ENCODE results near the gene HDAC11.

The HDAC11 gene

GRCh38 chr3:13541691-13542090 lies 61.6 kb downstream of the HDAC11 start:
- H3K4me3 ChIP-seq (ENCODE audit: low read length): no peak overlapping the region

GRCh38 chr3:13542142-13542541 lies 62.0 kb downstream of the HDAC11 start:
- no peak overlapping the region for H3K9ac ChIP-seq (ENCODE audit: low read length)
- no peaks in the 10 kb centered on the region for H3K27me3 ChIP-seq (ENCODE audit: control insufficient read depth, insufficient read depth, low read length)
- no peak overlapping the region for H3K27ac ChIP-seq (ENCODE audit: low read length)
- H3K36me3 ChIP-seq (ENCODE audit: control insufficient read depth, low read depth, low read length): no peaks in the 10 kb centered on the region
- no peaks in the 10 kb centered on the region for H3K4me1 ChIP-seq (ENCODE audit: control insufficient read depth, low read depth, low read length)
- no peaks in the 10 kb centered on the region for H3K9me3 ChIP-seq (ENCODE audit: control insufficient read depth, low read depth, low read length)
- no peak overlapping the region for H3K4me3 ChIP-seq (ENCODE audit: low read length)

More at GRCh38 chr3:13541691-13542090, 61.6 kb downstream of the HDAC11 start:
- Histone ChIP-seq H3K27ac (ENCODE audit: low read length) (no peak overlapping the region), H3K4me1 (ENCODE audit: control insufficient read depth, low read depth, low read length) (no peaks in the 10 kb centered on the region), H3K27me3 (ENCODE audit: control insufficient read depth, insufficient read depth, low read length) (no peaks in the 10 kb centered on the region), H3K36me3 (ENCODE audit: control insufficient read depth, low read depth, low read length) (no peaks in the 10 kb centered on the region), H3K9me3 (ENCODE audit: control insufficient read depth, low read depth, low read length) (no peaks in the 10 kb centered on the region), H3K9ac (ENCODE audit: low read length) (no peak overlapping the region)

- Histone ChIP-seq H3K4me1 (ENCODE audit: control insufficient read depth, low read depth, low read length) (no peaks in the 10 kb centered on the region), H3K4me3 (ENCODE audit: low read length) (no peak overlapping the region), H3K9me3 (ENCODE audit: control insufficient read depth, low read depth, low read length) (no peaks in the 10 kb centered on the region), H3K27ac (ENCODE audit: low read length) (no peak overlapping the region), H3K36me3 (ENCODE audit: control insufficient read depth, low read depth, low read length) (no peaks in the 10 kb centered on the region), H3K27me3 (ENCODE audit: control insufficient read depth, insufficient read depth, low read length) (peaks cover 2% of the 10 kb centered on the region), H3K9ac (ENCODE audit: low read length) (no peak overlapping the region)
Observed at GRCh38 chr3:13543253-13543652, 63.1 kb downstream of the HDAC11 start.

GRCh38 chr3:13544293-13544831 lies 64.3 kb downstream of the HDAC11 start:
- H3K4me3 ChIP-seq (ENCODE audit: low read length): no peak overlapping the region
- no peaks in the 10 kb centered on the region for H3K4me1 ChIP-seq (ENCODE audit: control insufficient read depth, low read depth, low read length)
- H3K9ac ChIP-seq (ENCODE audit: low read length): no peak overlapping the region
- H3K9me3 ChIP-seq (ENCODE audit: control insufficient read depth, low read depth, low read length): no peaks in the 10 kb centered on the region
- H3K36me3 ChIP-seq (ENCODE audit: control insufficient read depth, low read depth, low read length): no peaks in the 10 kb centered on the region
- no peak overlapping the region for H3K27ac ChIP-seq (ENCODE audit: low read length)
- H3K27me3 ChIP-seq (ENCODE audit: control insufficient read depth, insufficient read depth, low read length): peaks cover 10% of the 10 kb centered on the region

GRCh38 chr3:13544951-13545651 lies 65.0 kb downstream of the HDAC11 start:
- Histone ChIP-seq H3K9ac (ENCODE audit: low read length) (no peak overlapping the region), H3K9me3 (ENCODE audit: control insufficient read depth, low read depth, low read length) (no peaks in the 10 kb centered on the region), H3K27me3 (ENCODE audit: control insufficient read depth, insufficient read depth, low read length) (peaks cover 17% of the 10 kb centered on the region), H3K27ac (ENCODE audit: low read length) (no peak overlapping the region), H3K4me3 (ENCODE audit: low read length) (no peak overlapping the region), H3K4me1 (ENCODE audit: control insufficient read depth, low read depth, low read length) (no peaks in the 10 kb centered on the region), H3K36me3 (ENCODE audit: control insufficient read depth, low read depth, low read length) (no peaks in the 10 kb centered on the region)

DNA sequence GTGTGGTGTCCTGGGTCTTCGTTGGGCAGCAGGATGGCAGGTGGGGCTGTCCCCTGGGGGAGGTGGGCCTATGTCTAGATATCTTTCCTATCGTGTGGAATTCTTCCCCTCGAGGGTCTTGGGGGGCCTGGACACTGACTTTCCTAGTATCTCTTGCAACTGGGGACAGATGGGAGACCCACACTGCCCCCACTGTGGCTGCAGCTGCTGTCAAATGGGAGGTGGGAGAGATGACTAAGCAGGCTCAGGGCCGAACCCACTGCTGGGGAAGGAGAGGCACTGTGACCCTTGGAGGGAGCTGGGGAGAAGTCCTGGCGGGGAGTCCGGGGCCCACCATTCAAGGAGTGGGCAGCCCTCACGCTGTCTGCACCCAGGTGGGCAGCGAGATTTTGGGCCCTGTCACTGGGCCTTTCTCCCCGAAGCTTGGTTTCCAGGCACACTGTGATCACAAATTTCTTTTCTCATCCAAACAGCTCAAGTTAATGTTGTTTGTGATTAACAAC lies 65.9 kb downstream of the HDAC11 start:
- Histone ChIP-seq H3K27ac (ENCODE audit: low read length) (no peak overlapping the region), H3K4me1 (ENCODE audit: control insufficient read depth, low read depth, low read length) (no peaks in the 10 kb centered on the region), H3K4me3 (ENCODE audit: low read length) (no peak overlapping the region), H3K36me3 (ENCODE audit: control insufficient read depth, low read depth, low read length) (no peaks in the 10 kb centered on the region), H3K9ac (ENCODE audit: low read length) (no peak overlapping the region), H3K9me3 (ENCODE audit: control insufficient read depth, low read depth, low read length) (no peaks in the 10 kb centered on the region), H3K27me3 (ENCODE audit: control insufficient read depth, insufficient read depth, low read length) (peaks cover 20% of the 10 kb centered on the region)

GRCh38 chr3:13546667-13547171 lies 66.6 kb downstream of the HDAC11 start:
- H3K4me1 ChIP-seq (ENCODE audit: control insufficient read depth, low read depth, low read length): no peaks in the 10 kb centered on the region
- H3K9ac ChIP-seq (ENCODE audit: low read length): no peak overlapping the region
- no peaks in the 10 kb centered on the region for H3K36me3 ChIP-seq (ENCODE audit: control insufficient read depth, low read depth, low read length)
- peaks cover 20% of the 10 kb centered on the region for H3K27me3 ChIP-seq (ENCODE audit: control insufficient read depth, insufficient read depth, low read length)
- H3K27ac ChIP-seq (ENCODE audit: low read length): no peak overlapping the region
- H3K9me3 ChIP-seq (ENCODE audit: control insufficient read depth, low read depth, low read length): no peaks in the 10 kb centered on the region
- no peak overlapping the region for H3K4me3 ChIP-seq (ENCODE audit: low read length)

DNA sequence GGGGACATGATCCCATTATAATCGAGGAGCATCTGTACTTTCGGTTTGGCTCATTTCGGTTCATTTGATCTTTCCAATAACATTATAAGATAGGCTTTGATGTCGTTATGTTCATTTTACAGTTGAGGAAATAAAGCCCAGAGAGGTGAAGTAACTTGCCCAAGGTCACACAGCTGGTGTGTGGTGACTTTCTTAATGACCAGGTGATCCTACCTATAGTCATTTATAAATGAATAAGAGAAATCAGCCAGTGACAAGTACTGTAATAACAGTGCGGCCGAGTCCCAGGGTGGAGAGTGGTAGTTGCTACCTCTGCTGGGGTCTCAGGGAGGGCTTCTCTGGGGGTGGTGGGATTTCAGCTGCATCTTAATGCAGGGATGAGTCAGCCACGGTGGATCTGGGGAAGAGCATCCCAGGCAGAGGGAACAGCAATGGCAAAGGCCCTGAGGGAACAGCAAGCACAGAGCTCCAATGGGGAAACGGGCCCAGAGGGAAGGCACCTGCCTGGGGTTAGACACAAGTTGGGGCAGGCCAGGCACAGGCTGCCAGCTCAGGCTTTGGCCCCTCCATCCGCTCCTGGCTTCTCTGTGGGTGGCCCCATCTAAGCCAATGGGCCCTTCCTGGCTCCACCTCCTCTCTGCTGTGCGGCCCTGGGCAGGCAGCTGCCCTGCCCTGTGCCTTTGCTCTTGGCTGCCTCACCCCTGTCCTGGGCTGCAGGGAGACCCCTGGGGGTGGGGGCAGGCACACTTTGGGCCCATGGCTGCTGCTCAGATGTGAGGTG lies 67.7 kb downstream of the HDAC11 start:
- H3K9me3 ChIP-seq (ENCODE audit: control insufficient read depth, low read depth, low read length): no peaks in the 10 kb centered on the region
- no peaks in the 10 kb centered on the region for H3K36me3 ChIP-seq (ENCODE audit: control insufficient read depth, low read depth, low read length)
- no peaks in the 10 kb centered on the region for H3K4me1 ChIP-seq (ENCODE audit: control insufficient read depth, low read depth, low read length)
- H3K27me3 ChIP-seq (ENCODE audit: control insufficient read depth, insufficient read depth, low read length): peaks cover 20% of the 10 kb centered on the region
- H3K4me3 ChIP-seq (ENCODE audit: low read length): no peak overlapping the region
- no peak overlapping the region for H3K9ac ChIP-seq (ENCODE audit: low read length)
- H3K27ac ChIP-seq (ENCODE audit: low read length): no peak overlapping the region

DNA sequence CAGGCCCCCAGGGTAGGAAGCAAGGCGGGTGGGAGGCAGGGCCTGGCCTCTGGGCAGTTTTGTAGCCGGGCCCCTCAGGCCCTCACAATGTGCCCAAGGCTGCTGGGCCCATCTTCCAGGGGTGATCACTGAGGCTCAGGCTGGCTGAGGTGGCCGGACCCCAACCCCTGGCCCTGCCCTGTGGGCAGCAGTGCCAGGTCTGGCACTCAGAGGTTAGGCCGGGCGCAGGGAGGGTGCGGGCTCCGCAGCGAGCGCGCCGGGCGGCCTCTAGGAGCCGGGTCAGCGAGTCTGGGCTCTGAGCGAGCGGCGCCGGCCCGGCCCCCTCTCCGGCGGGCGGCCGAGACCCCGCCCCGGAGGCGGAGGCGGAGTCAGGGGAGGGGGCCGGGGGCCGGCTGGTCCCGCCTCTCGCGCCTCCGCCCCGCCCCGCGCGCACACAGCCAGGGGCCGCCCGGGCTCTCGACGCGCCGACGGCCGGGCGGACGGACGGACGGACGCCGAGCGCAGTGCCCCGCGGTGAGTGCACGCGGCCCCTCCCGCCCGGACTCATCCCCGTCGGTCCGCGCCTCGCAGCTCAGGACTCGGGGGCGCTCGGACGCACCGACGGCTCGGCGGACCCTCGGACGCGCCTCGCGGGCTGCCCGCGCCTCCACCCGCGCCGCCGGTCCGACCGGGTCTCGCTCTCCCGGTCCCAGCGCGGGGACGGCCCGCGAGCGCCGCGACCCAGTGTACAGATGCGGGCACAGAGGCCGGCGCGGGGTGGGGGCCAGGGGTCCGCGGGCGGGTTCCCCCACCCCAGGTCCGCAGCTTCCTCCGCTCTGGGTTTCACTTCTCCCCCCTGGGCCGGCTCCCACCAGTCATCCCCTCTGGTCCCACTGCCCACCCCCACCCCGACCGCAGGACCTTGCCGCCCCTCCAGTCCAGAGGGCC lies 68.9 kb downstream of the HDAC11 start, which contains the start of gene FBLN2:
FBLN2 (plus strand) TSS at position 430 of the 927 bp plus-strand sequence. CDS start 21,231 bp downstream, outside the sequence.
- Histone ChIP-seq H3K4me3 (ENCODE audit: low read length) (peak within 1 kb of the TSS; percentile 34), H3K9ac (ENCODE audit: low read length) (no peak within 1 kb of the TSS), H3K4me1 (ENCODE audit: control insufficient read depth, low read depth, low read length) (no peaks in the 10 kb centered on the region), H3K9me3 (ENCODE audit: control insufficient read depth, low read depth, low read length) (no peaks in the 10 kb centered on the region), H3K27ac (ENCODE audit: low read length) (no peak within 1 kb of the TSS), H3K27me3 (ENCODE audit: control insufficient read depth, insufficient read depth, low read length) (peaks cover 20% of the 10 kb centered on the region), H3K36me3 (ENCODE audit: control insufficient read depth, low read depth, low read length) (no peaks in the 10 kb centered on the region)

DNA sequence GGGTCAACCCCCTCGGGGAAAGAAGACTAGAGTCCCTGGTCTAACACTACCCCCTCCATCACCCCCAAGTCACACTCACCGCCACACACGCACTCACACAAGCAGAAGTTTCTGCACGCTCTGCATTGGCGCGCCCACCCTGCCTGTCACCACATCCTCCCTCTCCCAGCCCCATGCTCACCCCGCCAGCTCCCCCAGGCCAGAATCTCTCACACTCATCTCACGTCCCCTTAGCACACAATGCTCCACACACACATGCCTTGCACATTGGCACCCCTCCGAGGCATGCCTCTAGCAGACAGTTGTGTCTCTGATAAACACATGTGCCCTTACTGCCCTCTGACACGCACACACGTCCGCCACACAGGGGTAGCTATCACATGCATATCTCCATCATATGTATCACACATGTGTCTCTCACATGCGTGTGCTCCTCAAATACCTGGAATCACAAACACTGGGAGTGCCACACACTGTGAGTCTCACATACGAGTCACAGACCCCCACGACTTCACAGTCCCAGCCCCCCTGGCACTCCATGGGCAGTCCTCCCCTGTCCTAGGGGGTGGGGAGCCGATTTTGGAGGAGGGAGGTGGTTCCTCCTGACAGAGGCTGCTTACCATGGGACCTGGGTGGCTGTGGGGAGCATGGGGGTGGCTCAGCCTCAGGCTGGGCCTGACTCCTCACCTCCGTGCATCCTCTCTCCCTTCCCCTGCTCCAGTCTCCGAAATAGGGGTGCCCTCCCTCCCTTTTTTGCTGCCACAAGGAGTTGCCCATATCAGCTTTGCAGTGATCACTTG lies 69.7 kb downstream of the HDAC11 start:
- H3K9me3 ChIP-seq (ENCODE audit: control insufficient read depth, low read depth, low read length): no peaks in the 10 kb centered on the region
- H3K27me3 ChIP-seq (ENCODE audit: control insufficient read depth, insufficient read depth, low read length): peaks cover 20% of the 10 kb centered on the region
- no peak overlapping the region for H3K27ac ChIP-seq (ENCODE audit: low read length)
- no peaks in the 10 kb centered on the region for H3K36me3 ChIP-seq (ENCODE audit: control insufficient read depth, low read depth, low read length)
- no peak overlapping the region for H3K9ac ChIP-seq (ENCODE audit: low read length)
- H3K4me3 ChIP-seq (ENCODE audit: low read length): no peak overlapping the region
- H3K4me1 ChIP-seq (ENCODE audit: control insufficient read depth, low read depth, low read length): no peaks in the 10 kb centered on the region

All from iPS-18a (cell line).